Caco-2 (cell line): Measurements from ENCODE around the gene NKAIN1. TPM values are rescaled to one million over a fixed set of nuclear protein-coding genes. Genes with fewer than 3 reads are reported as not detected.

ENCODE experiments used
- BruUV-seq: library from RNA; stranded (reverse); fragments of 400-500 nt; replicated peaks from 2 replicates; lab custom pipeline; 2021; lab: Mats Ljungman, UMichigan
- CTCF ChIA-PET: fragments of 300-600 bp; sonication (Branson Sonifier 250); formaldehyde crosslinking; loops from one replicate; lab custom pipeline; 2022; ENCODE audit warnings: antibody characterized with exemption; lab: Charles Lee
- POLR2A ChIA-PET: fragments of 300-600 bp; sonication (Branson Sonifier 250); formaldehyde crosslinking; loops from one replicate; lab custom pipeline; 2022; ENCODE audit warnings: antibody characterized with exemption; lab: Charles Lee
- DNase-seq, 2 experiments: peaks; one replicate each; pipeline versions ENCODE4 v3.0.0 to v3.0.0-alpha.2; 2020 to 2022
- H3K27me3 ChIP-seq: replicated peaks from 2 replicates; pipeline ENCODE4 v1.6.0; 2011; ENCODE audit warnings: low read length; ENCODE audit not compliant: control insufficient read depth, insufficient read depth
- H3K36me3 ChIP-seq: 2 replicates; pipeline ENCODE4 v1.5.1; 2011; ENCODE audit warnings: low read length; ENCODE audit not compliant: control insufficient read depth, insufficient read depth
- H3K4me1 ChIP-seq: fragments of 250-450 bp; sonication (Bioruptor Pico); 2 replicates; pipeline ENCODE4 v1.5.1; 2020; ENCODE audit warnings: mild to moderate bottlenecking
- H3K4me3 ChIP-seq: 2 replicates; pipeline ENCODE4 v1.5.1; 2011; ENCODE audit warnings: low read depth, mild to moderate bottlenecking, control low read depth, low read length
- H3K9me3 ChIP-seq: fragments of 250-450 bp; sonication (Bioruptor Pico); 2 replicates; pipeline ENCODE4 v1.5.1; 2020; ENCODE audit warnings: mild to moderate bottlenecking, moderate library complexity
- H3K27ac Mint-ChIP-seq: one replicate; pipeline ENCODE4 v1.8.0; 2022; ENCODE audit warnings: mixed read lengths; ENCODE audit not compliant: unreplicated experiment
- H3K27me3 Mint-ChIP-seq: one replicate; pipeline ENCODE4 v1.8.0; 2022; ENCODE audit warnings: mixed read lengths; ENCODE audit not compliant: insufficient read depth, unreplicated experiment
- H3K36me3 Mint-ChIP-seq: one replicate; pipeline ENCODE4 v1.8.0; 2022; ENCODE audit warnings: mild to moderate bottlenecking, mixed read lengths; ENCODE audit not compliant: insufficient read depth, unreplicated experiment
- H3K4me1 Mint-ChIP-seq: one replicate; pipeline ENCODE4 v1.8.0; 2022; ENCODE audit warnings: low read depth, mixed read lengths; ENCODE audit not compliant: unreplicated experiment
- H3K4me3 Mint-ChIP-seq: one replicate; pipeline ENCODE4 v1.8.0; 2022; ENCODE audit warnings: mild to moderate bottlenecking, moderate library complexity, mixed read lengths; ENCODE audit not compliant: unreplicated experiment
- H3K9me3 Mint-ChIP-seq: one replicate; pipeline ENCODE4 v1.8.0; 2022; ENCODE audit warnings: mixed read lengths; ENCODE audit not compliant: unreplicated experiment
- intact Hi-C: fragments of 100-400 bp; cut with micrococcal nuclease; formaldehyde crosslinking; loops from one replicate; pipeline ENCODE4 v1.10.0; 2022; ENCODE audit not compliant: unreplicated experiment
- total RNA-seq: library from RNA; stranded (reverse); gene quantifications from 2 replicates; pipeline ENCODE4 v1.2.3, GENCODE V29; 2022
- TF ChIP-seq, protein P1 (sequence below), 2 experiments: fragments of 200-600 bp in 1 of 2; IDR thresholded peaks; 1 replicate in 1 of 2; 2 replicates in 1 of 2; pipeline versions ENCODE4 v1.5.1 to v1.8.0; 2011 to 2022; ENCODE audit warnings: antibody characterized with exemption in 1 of 2, control low read depth in 1 of 2, inconsistent platforms in 1 of 2, low read depth in 1 of 2, low read length in 1 of 2, mild to moderate bottlenecking in 1 of 2, moderate library complexity in 1 of 2; ENCODE audit not compliant: insufficient read depth in 1 of 2, severe bottlenecking in 1 of 2, unreplicated experiment in 1 of 2

NKAIN1 gene
- total RNA-seq, 1 experiment from 2014 or later = not detected

DNA sequence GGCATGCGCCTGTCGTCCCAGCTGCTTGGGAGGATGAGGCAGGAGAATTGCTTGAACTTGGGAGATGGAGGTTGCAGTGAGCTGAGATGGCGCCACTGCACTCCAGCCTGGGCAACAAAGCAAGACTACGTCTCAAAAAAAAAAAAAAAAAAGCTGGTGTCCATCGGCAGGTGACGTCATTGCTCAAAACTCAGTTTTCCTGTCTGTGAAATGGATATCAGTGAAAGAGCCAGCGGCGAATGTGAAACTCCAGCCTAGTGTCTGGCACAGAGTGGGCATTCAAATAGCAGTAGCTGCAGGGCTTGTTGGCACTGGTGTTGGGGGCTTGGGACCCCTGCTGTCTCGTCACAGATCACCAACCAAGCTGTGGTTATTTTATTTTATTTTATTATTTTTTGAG lies 75.8 kb downstream of the NKAIN1 start:
- BruUV-seq = no TSS peak

DNA sequence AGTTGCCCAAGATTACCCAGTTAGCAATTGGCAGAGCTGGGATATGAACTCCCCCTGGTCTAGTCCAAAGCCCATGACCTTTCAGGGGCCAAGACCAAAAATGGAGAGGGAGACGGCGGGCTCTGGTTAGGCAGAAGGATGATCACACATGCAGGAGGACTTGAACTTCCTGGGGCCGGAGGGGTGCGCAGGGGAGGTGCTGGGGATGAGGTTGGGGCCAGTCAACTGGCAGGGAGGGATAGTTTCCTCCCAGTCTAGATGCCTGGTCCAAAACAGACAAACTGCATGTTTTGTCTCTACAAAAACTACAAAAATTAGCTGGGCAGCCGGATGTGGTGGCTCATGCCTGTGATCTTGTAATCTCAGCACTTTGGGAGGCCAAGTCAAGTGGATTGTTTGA lies 78.1 kb downstream of the NKAIN1 start:
- no peak for DNase-seq
- H3K27me3 Mint-ChIP-seq = no peaks in the 10 kb centered on the region
- H3K36me3 Mint-ChIP-seq = peaks cover 8% of the 10 kb centered on the region
- peaks cover 14% of the 10 kb centered on the region for H3K4me1 Mint-ChIP-seq
- Histone ChIP-seq H3K27me3 (no peaks in the 10 kb centered on the region), H3K4me3 (no peak overlapping the region), H3K9me3 (no peaks in the 10 kb centered on the region), H3K4me1 (peaks cover 13% of the 10 kb centered on the region), H3K36me3 (no peaks in the 10 kb centered on the region)
- BruUV-seq = no TSS peak
- H3K4me3 Mint-ChIP-seq = no peak overlapping the region
- ChIA-PET POLR2A (interaction anchor here (0.7 kb wide), 1 partner anchor 15 kb away, joined by 3 read pairs; no protein-coding TSS in a partner anchor), CTCF (no interaction called here)
- TF ChIP-seq, protein P1, sequence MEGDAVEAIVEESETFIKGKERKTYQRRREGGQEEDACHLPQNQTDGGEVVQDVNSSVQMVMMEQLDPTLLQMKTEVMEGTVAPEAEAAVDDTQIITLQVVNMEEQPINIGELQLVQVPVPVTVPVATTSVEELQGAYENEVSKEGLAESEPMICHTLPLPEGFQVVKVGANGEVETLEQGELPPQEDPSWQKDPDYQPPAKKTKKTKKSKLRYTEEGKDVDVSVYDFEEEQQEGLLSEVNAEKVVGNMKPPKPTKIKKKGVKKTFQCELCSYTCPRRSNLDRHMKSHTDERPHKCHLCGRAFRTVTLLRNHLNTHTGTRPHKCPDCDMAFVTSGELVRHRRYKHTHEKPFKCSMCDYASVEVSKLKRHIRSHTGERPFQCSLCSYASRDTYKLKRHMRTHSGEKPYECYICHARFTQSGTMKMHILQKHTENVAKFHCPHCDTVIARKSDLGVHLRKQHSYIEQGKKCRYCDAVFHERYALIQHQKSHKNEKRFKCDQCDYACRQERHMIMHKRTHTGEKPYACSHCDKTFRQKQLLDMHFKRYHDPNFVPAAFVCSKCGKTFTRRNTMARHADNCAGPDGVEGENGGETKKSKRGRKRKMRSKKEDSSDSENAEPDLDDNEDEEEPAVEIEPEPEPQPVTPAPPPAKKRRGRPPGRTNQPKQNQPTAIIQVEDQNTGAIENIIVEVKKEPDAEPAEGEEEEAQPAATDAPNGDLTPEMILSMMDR (IDR thresholded peaks at IDR 0.05; ENCODE audit: insufficient read depth in 1 of 2, low read depth in 1 of 2, low read length in 1 of 2, severe bottlenecking in 1 of 2, unreplicated experiment in 1 of 2) = no peak
- intact Hi-C loops = no loop called here
- peak overlapping the region; percentile 59 for H3K27ac Mint-ChIP-seq
- H3K9me3 Mint-ChIP-seq = no peaks in the 10 kb centered on the region

More for the DNA sequence above, 75.8 kb downstream of the NKAIN1 start:
- TF ChIP-seq, protein P1 (IDR thresholded peaks at IDR 0.05; ENCODE audit: insufficient read depth in 1 of 2, low read depth in 1 of 2, low read length in 1 of 2, severe bottlenecking in 1 of 2, unreplicated experiment in 1 of 2) = no peak
- H3K9me3 Mint-ChIP-seq = no peaks in the 10 kb centered on the region
- peaks cover 8% of the 10 kb centered on the region for H3K36me3 Mint-ChIP-seq
- POLR2A ChIA-PET = no interaction called here
- H3K4me3 Mint-ChIP-seq = no peak overlapping the region
- H3K27me3 Mint-ChIP-seq = no peaks in the 10 kb centered on the region
- DNase-seq = no peak
- intact Hi-C loops = loop anchor here (2.0 kb wide), 1 partner anchor 19 kb away; no protein-coding TSS in a partner anchor
- no peak overlapping the region for H3K27ac Mint-ChIP-seq
- peaks cover 13% of the 10 kb centered on the region for H3K4me1 ChIP-seq
- CTCF ChIA-PET = no interaction called here
- H3K9me3 ChIP-seq = no peaks in the 10 kb centered on the region
- H3K4me1 Mint-ChIP-seq = peaks cover 14% of the 10 kb centered on the region
- no peaks in the 10 kb centered on the region for H3K27me3 ChIP-seq
- H3K4me3 ChIP-seq = no peak overlapping the region
- no peaks in the 10 kb centered on the region for H3K36me3 ChIP-seq

DNA sequence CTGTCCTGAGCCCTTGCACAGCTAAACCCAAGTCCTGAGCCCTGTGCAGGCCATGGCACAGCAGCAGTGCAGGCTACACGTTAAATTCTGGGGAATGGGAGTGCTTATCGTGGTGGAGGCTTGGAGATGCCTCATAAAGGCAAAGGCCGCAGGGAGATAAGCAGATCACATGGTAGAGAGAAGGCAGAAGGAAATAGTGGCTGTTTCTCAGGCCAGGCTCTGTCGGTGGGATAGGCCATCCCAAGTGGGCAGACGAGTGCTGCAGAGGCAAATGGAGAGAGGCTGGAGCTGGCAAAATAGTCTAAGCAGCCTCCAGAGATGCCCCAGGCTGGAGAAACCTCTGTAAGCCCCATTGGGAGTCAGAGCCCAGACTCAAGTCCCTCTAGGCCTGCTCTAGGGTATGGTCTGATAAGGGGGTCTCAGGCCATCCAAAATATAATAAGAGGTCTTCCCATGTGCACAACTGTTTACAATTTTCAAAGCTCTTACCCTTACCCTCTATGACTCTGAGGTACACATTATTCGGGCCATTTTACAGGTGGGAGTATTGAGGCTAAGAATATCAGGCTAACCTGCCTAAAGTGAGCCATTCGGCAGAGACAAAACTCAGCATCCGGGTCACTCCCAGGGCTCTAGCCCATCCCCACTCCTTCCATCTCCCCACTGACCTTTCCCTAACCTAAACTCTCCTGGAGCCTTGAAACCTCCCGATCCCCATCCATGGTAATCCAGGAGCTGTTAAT lies 79.6 kb downstream of the NKAIN1 start:
- H3K4me1 ChIP-seq = peaks cover 13% of the 10 kb centered on the region
- no peak overlapping the region for H3K4me3 ChIP-seq
- Mint-ChIP-seq H3K4me1 (peaks cover 14% of the 10 kb centered on the region), H3K27me3 (no peaks in the 10 kb centered on the region), H3K27ac (peak overlapping the region; percentile 57), H3K36me3 (peaks cover 15% of the 10 kb centered on the region), H3K9me3 (no peaks in the 10 kb centered on the region), H3K4me3 (no peak overlapping the region)
- no peaks in the 10 kb centered on the region for H3K9me3 ChIP-seq
- TF ChIP-seq, protein P1 (IDR thresholded peaks at IDR 0.05; ENCODE audit: insufficient read depth in 1 of 2, low read depth in 1 of 2, low read length in 1 of 2, severe bottlenecking in 1 of 2, unreplicated experiment in 1 of 2) = no peak
- peak; percentile 11 to 44 for DNase-seq
- no peaks in the 10 kb centered on the region for H3K36me3 ChIP-seq
- intact Hi-C loops = no loop called here
- POLR2A ChIA-PET = no interaction called here
- no TSS peak for BruUV-seq
- CTCF ChIA-PET = no interaction called here
- H3K27me3 ChIP-seq = no peaks in the 10 kb centered on the region
